Measurements from ENCODE around the gene ETHE1. TPM values are rescaled to one million over a fixed set of nuclear protein-coding genes. Genes with fewer than 3 reads are reported as not detected.

Gene ETHE1
- polyA plus RNA-seq, 1 experiment = 104 TPM

DNA sequence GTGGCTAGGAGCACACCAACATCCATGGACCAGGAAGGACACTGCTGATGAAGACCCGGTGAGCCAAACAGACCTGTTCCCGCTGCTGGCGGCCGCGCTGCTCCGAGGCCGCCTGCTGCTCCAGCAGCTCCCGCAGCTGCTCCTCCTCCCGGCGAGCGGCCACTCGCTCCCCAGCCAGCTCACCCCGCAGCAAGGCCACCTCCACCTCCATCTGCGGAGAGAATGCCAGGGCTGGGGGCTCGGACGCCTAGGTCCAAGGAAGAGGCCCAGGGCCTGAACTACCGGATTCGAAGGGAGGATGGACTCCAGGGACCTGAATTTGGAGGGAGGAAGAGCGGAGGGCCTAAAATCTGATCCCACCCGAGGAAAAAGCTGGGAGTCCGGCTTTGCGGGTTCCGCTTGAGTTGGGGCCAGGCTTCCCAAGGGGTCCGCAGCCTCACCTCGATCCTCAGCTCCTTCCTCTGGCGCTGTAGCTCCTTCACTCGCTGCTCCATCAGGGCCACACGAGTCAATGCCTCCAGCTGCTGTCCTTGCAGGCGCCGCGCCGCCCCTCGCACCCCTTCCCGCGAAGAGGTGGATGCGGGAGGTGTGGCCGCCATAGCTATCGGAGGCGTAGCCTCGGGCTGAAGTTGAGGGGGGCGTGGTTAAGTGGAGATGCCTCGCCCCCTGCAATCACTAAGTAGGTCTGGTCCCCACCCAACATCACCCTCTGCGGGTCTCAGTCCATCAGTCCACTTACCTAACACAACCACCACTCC, 25.2 kb downstream of the ETHE1 start:
- Histone ChIP-seq H3K27me3 (ENCODE audit: control insufficient read depth, insufficient read depth, low read length) (no peaks in the 10 kb centered on the region), H3K27ac (ENCODE audit: low read depth, low read length) (no peak overlapping the region), H3K9me3 (ENCODE audit: control insufficient read depth, insufficient read depth, low read length) (no peaks in the 10 kb centered on the region), H3K4me3 (ENCODE audit: low read depth, low read length) (no peak overlapping the region)
- TF ChIP-seq, protein P1, sequence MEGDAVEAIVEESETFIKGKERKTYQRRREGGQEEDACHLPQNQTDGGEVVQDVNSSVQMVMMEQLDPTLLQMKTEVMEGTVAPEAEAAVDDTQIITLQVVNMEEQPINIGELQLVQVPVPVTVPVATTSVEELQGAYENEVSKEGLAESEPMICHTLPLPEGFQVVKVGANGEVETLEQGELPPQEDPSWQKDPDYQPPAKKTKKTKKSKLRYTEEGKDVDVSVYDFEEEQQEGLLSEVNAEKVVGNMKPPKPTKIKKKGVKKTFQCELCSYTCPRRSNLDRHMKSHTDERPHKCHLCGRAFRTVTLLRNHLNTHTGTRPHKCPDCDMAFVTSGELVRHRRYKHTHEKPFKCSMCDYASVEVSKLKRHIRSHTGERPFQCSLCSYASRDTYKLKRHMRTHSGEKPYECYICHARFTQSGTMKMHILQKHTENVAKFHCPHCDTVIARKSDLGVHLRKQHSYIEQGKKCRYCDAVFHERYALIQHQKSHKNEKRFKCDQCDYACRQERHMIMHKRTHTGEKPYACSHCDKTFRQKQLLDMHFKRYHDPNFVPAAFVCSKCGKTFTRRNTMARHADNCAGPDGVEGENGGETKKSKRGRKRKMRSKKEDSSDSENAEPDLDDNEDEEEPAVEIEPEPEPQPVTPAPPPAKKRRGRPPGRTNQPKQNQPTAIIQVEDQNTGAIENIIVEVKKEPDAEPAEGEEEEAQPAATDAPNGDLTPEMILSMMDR (IDR thresholded peaks at IDR 0.05; ENCODE audit: low read depth, low read length) = no peak
- ChIA-PET CTCF (interaction anchor here (0.6 to 1.1 kb wide), 4 partner anchors 17 to 960 kb away, joined by 3 to 4 read pairs (median 3); no protein-coding TSS in a partner anchor), POLR2A (interaction anchor here (0.6 to 1.1 kb wide), 3 partner anchors 18 to 28 kb away, joined by 3 to 4 read pairs (median 3); no protein-coding TSS in a partner anchor)
- DNase-seq (ENCODE audit: low read depth, low spot score) = no peak

DNA sequence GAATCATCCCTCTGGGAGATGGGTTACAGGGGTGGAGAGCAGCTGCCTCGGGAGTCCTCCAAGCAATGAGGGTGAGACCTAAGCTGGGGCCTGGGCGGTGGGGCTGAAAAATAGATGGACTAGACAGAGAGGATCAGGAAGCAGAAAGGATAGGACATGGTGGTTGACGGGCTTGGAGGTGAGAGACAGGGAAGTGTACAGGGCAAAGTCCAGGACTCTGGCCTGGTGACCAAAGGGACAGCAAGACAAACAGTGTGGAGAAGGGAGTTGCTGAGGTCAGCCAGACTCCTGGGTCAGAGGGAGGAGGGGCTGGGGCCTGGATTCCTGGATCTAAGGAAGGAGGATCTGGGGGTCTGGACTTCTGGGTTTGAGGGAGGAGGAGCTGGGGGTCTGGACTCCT, 28.0 kb downstream of the ETHE1 start:
- POLR2A ChIA-PET = interaction anchor here (0.6 kb wide), 1 partner anchor 42 kb away, joined by 3 read pairs; no protein-coding TSS in a partner anchor
- CTCF ChIA-PET = interaction anchor here (1.0 to 1.2 kb wide), 2 partner anchors 20 to 52 kb away, joined by 3 read pairs; no protein-coding TSS in a partner anchor
- TF ChIP-seq, protein P1 (IDR thresholded peaks at IDR 0.05; ENCODE audit: low read depth, low read length) = no peak
- DNase-seq (ENCODE audit: low read depth, low spot score) = no peak
- Histone ChIP-seq H3K27ac (ENCODE audit: low read depth, low read length) (no peak overlapping the region), H3K27me3 (ENCODE audit: control insufficient read depth, insufficient read depth, low read length) (no peaks in the 10 kb centered on the region), H3K4me3 (ENCODE audit: low read depth, low read length) (no peak overlapping the region), H3K9me3 (ENCODE audit: control insufficient read depth, insufficient read depth, low read length) (no peaks in the 10 kb centered on the region)

DNA sequence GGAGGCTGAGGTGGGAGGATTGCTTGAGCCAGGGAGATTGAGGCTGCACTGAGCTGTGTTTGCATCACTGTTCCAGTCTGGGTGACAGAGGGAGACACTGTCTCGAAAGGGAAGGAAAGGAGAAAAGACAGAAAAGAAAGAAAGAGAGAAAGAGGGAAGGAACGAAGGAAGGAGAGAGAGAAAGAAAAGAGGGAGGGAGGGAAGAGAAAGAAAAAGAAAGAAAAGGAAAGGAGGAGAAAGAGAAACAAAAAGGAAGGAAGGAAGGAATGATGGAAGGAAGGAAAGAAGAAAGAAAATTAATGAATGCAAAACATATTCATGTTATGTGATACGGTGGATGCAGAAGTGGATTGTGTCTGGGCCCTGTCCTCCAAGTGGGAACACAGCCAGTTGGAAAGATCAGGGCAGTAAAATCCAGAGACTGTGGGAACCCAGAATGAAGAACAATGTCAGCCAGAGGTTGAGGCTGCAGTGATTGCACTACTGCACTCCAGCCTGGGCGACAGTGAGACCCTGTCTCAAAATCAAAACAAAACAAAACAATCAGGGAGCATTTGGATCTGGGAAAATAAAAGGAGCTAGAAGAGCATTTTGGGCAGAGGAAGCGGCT, 28.7 kb downstream of the ETHE1 start:
- Histone ChIP-seq H3K9me3 (ENCODE audit: control insufficient read depth, insufficient read depth, low read length) (no peaks in the 10 kb centered on the region), H3K27me3 (ENCODE audit: control insufficient read depth, insufficient read depth, low read length) (no peaks in the 10 kb centered on the region), H3K4me3 (ENCODE audit: low read depth, low read length) (no peak overlapping the region), H3K27ac (ENCODE audit: low read depth, low read length) (no peak overlapping the region)
- no peak for DNase-seq (ENCODE audit: low read depth, low spot score)
- ChIA-PET POLR2A (interaction anchor here (0.6 kb wide), 1 partner anchor 41 kb away, joined by 3 read pairs; no protein-coding TSS in a partner anchor), CTCF (interaction anchor here (1.0 to 1.2 kb wide), 2 partner anchors 21 to 51 kb away, joined by 3 read pairs; no protein-coding TSS in a partner anchor)
- TF ChIP-seq, protein P1 (IDR thresholded peaks at IDR 0.05; ENCODE audit: low read depth, low read length) = no peak

DNA sequence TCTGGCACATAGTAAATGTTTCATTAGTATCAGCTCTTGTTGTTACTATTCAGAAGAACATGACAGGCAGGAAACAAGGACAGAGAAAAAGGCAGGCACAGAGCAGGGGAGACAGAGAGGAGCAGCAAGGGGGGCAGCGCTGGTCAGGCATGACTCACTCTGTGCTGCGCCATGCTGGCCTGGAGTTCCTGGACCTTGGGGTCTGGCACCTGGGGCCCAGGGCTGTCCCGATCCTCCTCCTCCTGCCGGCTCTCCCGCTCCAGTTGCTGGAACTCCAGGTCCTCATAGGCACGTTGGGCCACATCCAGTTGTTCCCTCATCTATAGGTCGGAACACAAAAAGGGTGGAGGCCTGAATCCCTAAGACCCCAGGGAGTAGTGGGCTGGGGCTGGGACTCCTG, 30.0 kb downstream of the ETHE1 start:
- TF ChIP-seq, protein P1 (IDR thresholded peaks at IDR 0.05; ENCODE audit: low read depth, low read length) = no peak
- POLR2A ChIA-PET = no interaction called here
- no peak for DNase-seq (ENCODE audit: low read depth, low spot score)

More for the DNA sequence above, 30.0 kb downstream of the ETHE1 start:
- CTCF ChIA-PET = interaction anchor here (0.8 to 1.1 kb wide), 2 partner anchors 22 to 51 kb away, joined by 3 read pairs; no protein-coding TSS in a partner anchor
- H3K9me3 ChIP-seq (ENCODE audit: control insufficient read depth, insufficient read depth, low read length) = no peaks in the 10 kb centered on the region
- no peaks in the 10 kb centered on the region for H3K27me3 ChIP-seq (ENCODE audit: control insufficient read depth, insufficient read depth, low read length)
- H3K27ac ChIP-seq (ENCODE audit: low read depth, low read length) = no peak overlapping the region
- H3K4me3 ChIP-seq (ENCODE audit: low read depth, low read length) = no peak overlapping the region

Measured in AG04450 (cell line).